ENCODE data around the gene DRC1. TPM values are rescaled to one million over a fixed set of nuclear protein-coding genes. Genes with fewer than 3 reads are reported as not detected.
A peak's percentile ranks its signal among the peaks of the same experiment; 100 is the strongest.

Gene DRC1
- total and polyA plus RNA-seq, 2 of the 13 experiments (the other 11 are each of a cell fraction or from before 2014, with no cell fraction given), result 0.07 TPM; not detected in 1

- TF ChIP-seq ZNF18 (CRISPR knock-in tag; IDR thresholded peaks at IDR 0.05; ENCODE audit: insufficient replicate concordance) (peak; percentile 5), BORCS8-MEF2B (CRISPR knock-in tag; IDR thresholded peaks at IDR 0.05) (peak; percentile 4; the same call in 1 of the 2 replicates), SMARCC2 (IDR thresholded peaks at IDR 0.05) (no peak; the same call in 1 of the 2 replicates), JUN (CRISPR knock-in tag; IDR thresholded peaks at IDR 0.05) (peak; percentile 85; the same call in 1 of the 2 replicates), DDIT3 (CRISPR knock-in tag; IDR thresholded peaks at IDR 0.05) (no peak), ZNF644 (CRISPR knock-in tag; IDR thresholded peaks at IDR 0.05; ENCODE audit: low read depth) (peak; percentile 71; the same call in 1 of the 2 replicates), ZNF343 (CRISPR knock-in tag; IDR thresholded peaks at IDR 0.05) (peak; percentile 13; the same call in 1 of the 2 replicates), MNT (IDR thresholded peaks at IDR 0.05) (no peak), SOX5 (CRISPR knock-in tag; IDR thresholded peaks at IDR 0.05; ENCODE audit: borderline replicate concordance) (peak; percentile 19; the same call in 1 of the 2 replicates), ZNF737 (CRISPR knock-in tag; IDR thresholded peaks at IDR 0.05; ENCODE audit: borderline replicate concordance) (no peak), MAFK (conservative IDR thresholded peaks at IDR 0.05 in 1 of 2, IDR thresholded peaks at IDR 0.05 in 1 of 2; ENCODE audit: low read length in 2 of 2) (no peak), TFDP2 (CRISPR knock-in tag; IDR thresholded peaks at IDR 0.05) (no peak), ZNF121 (CRISPR knock-in tag; IDR thresholded peaks at IDR 0.05) (no peak), HNRNPLL (IDR thresholded peaks at IDR 0.05; ENCODE audit: low read depth, low read length, poor library complexity, severe bottlenecking) (peak; percentile 32), THAP11 (CRISPR knock-in tag; IDR thresholded peaks at IDR 0.05) (peak; percentile 35; the same call in 1 of the 2 replicates), TOE1 (CRISPR knock-in tag; IDR thresholded peaks at IDR 0.05) (no peak), CEBPZ (IDR thresholded peaks at IDR 0.05; ENCODE audit: low read length) (no peak), NFYC (CRISPR knock-in tag; IDR thresholded peaks at IDR 0.05) (no peak), ZNF496 (CRISPR knock-in tag; IDR thresholded peaks at IDR 0.05; ENCODE audit: insufficient replicate concordance) (no peak), SMAD3 (CRISPR knock-in tag; IDR thresholded peaks at IDR 0.05) (no peak), ZNF251 (CRISPR knock-in tag; IDR thresholded peaks at IDR 0.05) (no peak), SMAD1 (CRISPR knock-in tag; IDR thresholded peaks at IDR 0.05; ENCODE audit: borderline replicate concordance, low read depth) (peak; percentile 37; the same call in 1 of the 2 replicates)
These were observed 54.9 kb downstream of the DRC1 start (continued) for GRCh38 chr2:26456440-26457250.
